SK-N-SH (cell line): Measurements from ENCODE around the gene CBS. TPM values are rescaled to one million over a fixed set of nuclear protein-coding genes. Genes with fewer than 3 reads are reported as not detected.

Experiments used
- CTCF ChIA-PET: fragments of 300-600, 350-600 bp; formaldehyde crosslinking; extraction: SDS; loops from one replicate; lab custom pipeline; 2021; lab: Yijun Ruan, JAX
- POLR2A ChIA-PET: fragments of 350-600 bp; sonication (Branson Sonifier 250); formaldehyde crosslinking; extraction: SDS; loops from one replicate; lab custom pipeline; 2020; ENCODE audit warnings: antibody characterized with exemption, inconsistent platforms; lab: Yijun Ruan, JAX
- DNase-seq: peaks from one replicate; pipeline ENCODE4 v3.0.0; 2012
- H2AFZ ChIP-seq: fragments of 200-600 bp; sonication (generic); 2 replicates; pipeline ENCODE4 v1.8.1; 2016; ENCODE audit warnings: antibody characterized with exemption, mild to moderate bottlenecking, low read depth
- H3F3A ChIP-seq: fragments of 200-600 bp; sonication (generic); replicated peaks from 2 replicates; pipeline ENCODE3; 2016; ENCODE audit warnings: antibody characterized with exemption, mild to moderate bottlenecking; ENCODE audit not compliant: insufficient read depth
- H3K27ac ChIP-seq, 2 experiments: fragments of 200-500 bp in 1 of 2; fragments of 200-600 bp in 1 of 2; sonication (Bioruptor generic) in 1 of 2; sonication (generic), shearing (Covaris generic) in 1 of 2; 2 replicates each; pipeline versions ENCODE4 v1.5.1 to v1.6.1; 2014 to 2016; ENCODE audit warnings: low read depth in 2 of 2, inconsistent platforms in 1 of 2, low read length in 1 of 2, mild to moderate bottlenecking in 1 of 2, mixed read lengths in 1 of 2
- H3K27me3 ChIP-seq: fragments of 200-600 bp; sonication (generic), shearing (Covaris generic); 2 replicates; pipeline ENCODE4 v1.6.1; 2016; ENCODE audit warnings: mixed run types; ENCODE audit not compliant: insufficient read depth
- H3K36me3 ChIP-seq, 2 experiments: fragments of 200-500 bp in 1 of 2; fragments of 200-600 bp in 1 of 2; sonication (Bioruptor generic) in 1 of 2; sonication (generic) in 1 of 2; replicated peaks in 1 of 2; 2 replicates each; pipeline versions ENCODE3 to v1.5.1; 2014 to 2016; ENCODE audit warnings: low read length in 1 of 2, mild to moderate bottlenecking in 1 of 2; ENCODE audit not compliant: insufficient read depth in 2 of 2, control insufficient read depth in 1 of 2
- H3K4me1 ChIP-seq, 2 experiments: fragments of 200-500 bp in 1 of 2; fragments of 200-600 bp in 1 of 2; sonication (Bioruptor generic) in 1 of 2; sonication (generic), shearing (Covaris generic) in 1 of 2; 2 replicates each; pipeline versions ENCODE4 v1.5.1 to v1.6.1; 2014 to 2016; ENCODE audit warnings: low read depth in 1 of 2, low read length in 1 of 2, mixed run types in 1 of 2; ENCODE audit not compliant: insufficient read depth in 2 of 2, control insufficient read depth in 1 of 2
- H3K4me2 ChIP-seq: fragments of 200-600 bp; sonication (generic), shearing (Covaris generic); 2 replicates; pipeline ENCODE4 v1.6.1; 2017; ENCODE audit warnings: mixed run types
- H3K4me3 ChIP-seq, 2 experiments: fragments of 200-500 bp in 1 of 2; fragments of 200-600 bp in 1 of 2; sonication (Bioruptor generic) in 1 of 2; sonication (generic), shearing (Covaris generic) in 1 of 2; 2 replicates each; pipeline versions ENCODE4 v1.5.1 to v1.8.1; 2014 to 2016; ENCODE audit warnings: low read depth in 2 of 2, inconsistent platforms in 1 of 2, low read length in 1 of 2, mild to moderate bottlenecking in 1 of 2, mixed read lengths in 1 of 2, moderate library complexity in 1 of 2
- H3K79me2 ChIP-seq: fragments of 200-600 bp; sonication (generic); 2 replicates; pipeline ENCODE4 v1.8.1; 2017; ENCODE audit warnings: mild to moderate bottlenecking; ENCODE audit not compliant: insufficient read depth
- H3K9ac ChIP-seq: fragments of 200-600 bp; sonication (generic); 2 replicates; pipeline ENCODE4 v1.6.1; 2017; ENCODE audit warnings: mixed run types
- H3K9me2 ChIP-seq: fragments of 200-600 bp; sonication (generic); 2 replicates; pipeline ENCODE4 v1.6.1; 2017; ENCODE audit warnings: mixed run types
- H3K9me3 ChIP-seq: fragments of 200-600 bp; sonication (generic); 2 replicates; pipeline ENCODE4 v1.6.1; 2017; ENCODE audit warnings: mixed run types, mild to moderate bottlenecking, moderate library complexity
- H4K20me1 ChIP-seq: fragments of 200-600 bp; sonication (generic); 2 replicates; pipeline ENCODE4 v1.6.1; 2017; ENCODE audit warnings: mild to moderate bottlenecking, mixed run types; ENCODE audit not compliant: insufficient read depth
- CHD2 ChIP-seq: fragments of 150-350 bp; IDR thresholded peaks from 2 replicates; pipeline ENCODE4 v1.6.1; 2018; ENCODE audit warnings: low read length; ENCODE audit not compliant: partially characterized antibody
- CTCF ChIP-seq: fragments of 200-600 bp; sonication (generic); IDR thresholded peaks from 2 replicates; pipeline ENCODE4 v1.6.1; 2017; ENCODE audit warnings: antibody characterized with exemption, mild to moderate bottlenecking, moderate library complexity
- EP300 ChIP-seq, 2 experiments: IDR thresholded peaks; 2 replicates each; pipeline versions ENCODE4 v1.4.0 to v1.6.1; 2012; ENCODE audit warnings: borderline replicate concordance in 1 of 2, low read depth in 1 of 2, low read length in 1 of 2
- EZH2phosphoT487 ChIP-seq: fragments of 200-600 bp; sonication (generic); IDR thresholded peaks from 2 replicates; pipeline ENCODE4 v1.6.1; 2017; ENCODE audit warnings: low read depth, mixed run types, mild to moderate bottlenecking, antibody characterized with exemption, moderate library complexity, borderline replicate concordance
- FOXJ3 ChIP-seq: sonication (generic); formaldehyde crosslinking; IDR thresholded peaks from 2 replicates; pipeline ENCODE4 v1.5.1; 2020; ENCODE audit warnings: mild to moderate bottlenecking, missing genetic modification reagents
- FOXM1 ChIP-seq: IDR thresholded peaks from 2 replicates; pipeline ENCODE4 v1.4.0; 2012; ENCODE audit warnings: low read depth, mild to moderate bottlenecking
- GABPA ChIP-seq: IDR thresholded peaks from 2 replicates; pipeline ENCODE4 v1.4.0; 2012; ENCODE audit warnings: low read depth, mild to moderate bottlenecking
- JUND ChIP-seq: IDR thresholded peaks from 2 replicates; pipeline ENCODE4 v1.4.0; 2012
- MXI1 ChIP-seq: IDR thresholded peaks from 2 replicates; pipeline ENCODE4 v1.6.1; 2012; ENCODE audit warnings: mild to moderate bottlenecking, low read depth, low read length, improper control_type of control experiment
- NFIC ChIP-seq: IDR thresholded peaks from 2 replicates; pipeline ENCODE4 v1.4.0; 2012; ENCODE audit warnings: borderline replicate concordance
- NRF1 ChIP-seq: IDR thresholded peaks from 2 replicates; pipeline ENCODE4 v1.6.1; 2012; ENCODE audit warnings: low read depth, mild to moderate bottlenecking, low read length
- RFX5 ChIP-seq: IDR thresholded peaks from 2 replicates; pipeline ENCODE4 v1.6.1; 2012; ENCODE audit warnings: mild to moderate bottlenecking, improper control_type of control experiment, low read length
- RXRA ChIP-seq: IDR thresholded peaks from 2 replicates; pipeline ENCODE4 v1.4.0; 2012; ENCODE audit warnings: low read depth, mild to moderate bottlenecking, borderline replicate concordance
- TAF1 ChIP-seq: IDR thresholded peaks from 2 replicates; pipeline ENCODE4 v1.6.1; 2012; ENCODE audit warnings: low read depth, mild to moderate bottlenecking, low read length, moderate library complexity, borderline replicate concordance
- ZBTB33 ChIP-seq: IDR thresholded peaks from 2 replicates; pipeline ENCODE4 v1.4.0; 2012; ENCODE audit warnings: low read depth, borderline replicate concordance
- WGBS: methylation state at CpG from one replicate; pipeline ENCODE4 v1.1.6; 2017; ENCODE audit warnings: low lambda C conversion rate; 5-methylcytosine and 5-hydroxymethylcytosine counted together
- polyA plus RNA-seq, 3 experiments: library from polyadenylated mRNA; depleted of rRNA; stranded (reverse); fragments of >200 nt; gene quantifications; 2 replicates each; pipeline ENCODE4 v1.2.3, GENCODE V29; 2012
- TF ChIP-seq, protein P1 (sequence below): IDR thresholded peaks from 2 replicates; pipeline ENCODE4 v1.6.1; 2012; ENCODE audit warnings: mild to moderate bottlenecking, low read depth, low read length, moderate library complexity
- TF ChIP-seq, protein P2 (sequence below): IDR thresholded peaks from 2 replicates; pipeline ENCODE4 v1.4.0; 2012; ENCODE audit warnings: low read depth, borderline replicate concordance
- TF ChIP-seq, protein P3 (sequence below): IDR thresholded peaks from 2 replicates; pipeline ENCODE4 v1.4.0; 2012; ENCODE audit warnings: low read depth
- TF ChIP-seq, protein P4 (sequence below): fragments of 150-350 bp; IDR thresholded peaks from 2 replicates; pipeline ENCODE4 v1.6.1; 2017; ENCODE audit warnings: antibody characterized with exemption, low read length, low read depth, borderline replicate concordance

The CBS gene
- polyA plus RNA-seq, 1 of the 3 experiments (the other 2 are of a cell fraction) = 15.1 TPM

DNA sequence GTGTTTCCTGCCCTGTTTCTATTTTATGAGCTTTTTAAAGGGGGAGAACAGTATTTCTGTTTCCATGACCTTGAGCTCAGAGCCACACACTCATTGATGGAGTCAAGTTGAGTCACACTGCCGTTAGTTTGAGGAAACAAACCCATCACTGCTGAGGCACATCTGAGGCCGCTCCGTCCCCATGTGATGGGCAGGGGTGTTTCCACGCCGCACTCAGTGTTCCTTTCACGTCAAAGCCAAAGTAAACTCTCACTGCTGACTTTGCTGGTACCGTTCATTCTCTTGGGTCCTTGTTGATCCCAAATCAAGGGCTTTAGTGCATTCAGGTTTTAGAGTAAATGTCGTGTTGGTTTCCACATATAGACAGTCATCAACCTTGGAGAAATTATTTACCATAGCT is 52.5 kb downstream of the CBS start (continued):
- TF ChIP-seq, protein P1, sequence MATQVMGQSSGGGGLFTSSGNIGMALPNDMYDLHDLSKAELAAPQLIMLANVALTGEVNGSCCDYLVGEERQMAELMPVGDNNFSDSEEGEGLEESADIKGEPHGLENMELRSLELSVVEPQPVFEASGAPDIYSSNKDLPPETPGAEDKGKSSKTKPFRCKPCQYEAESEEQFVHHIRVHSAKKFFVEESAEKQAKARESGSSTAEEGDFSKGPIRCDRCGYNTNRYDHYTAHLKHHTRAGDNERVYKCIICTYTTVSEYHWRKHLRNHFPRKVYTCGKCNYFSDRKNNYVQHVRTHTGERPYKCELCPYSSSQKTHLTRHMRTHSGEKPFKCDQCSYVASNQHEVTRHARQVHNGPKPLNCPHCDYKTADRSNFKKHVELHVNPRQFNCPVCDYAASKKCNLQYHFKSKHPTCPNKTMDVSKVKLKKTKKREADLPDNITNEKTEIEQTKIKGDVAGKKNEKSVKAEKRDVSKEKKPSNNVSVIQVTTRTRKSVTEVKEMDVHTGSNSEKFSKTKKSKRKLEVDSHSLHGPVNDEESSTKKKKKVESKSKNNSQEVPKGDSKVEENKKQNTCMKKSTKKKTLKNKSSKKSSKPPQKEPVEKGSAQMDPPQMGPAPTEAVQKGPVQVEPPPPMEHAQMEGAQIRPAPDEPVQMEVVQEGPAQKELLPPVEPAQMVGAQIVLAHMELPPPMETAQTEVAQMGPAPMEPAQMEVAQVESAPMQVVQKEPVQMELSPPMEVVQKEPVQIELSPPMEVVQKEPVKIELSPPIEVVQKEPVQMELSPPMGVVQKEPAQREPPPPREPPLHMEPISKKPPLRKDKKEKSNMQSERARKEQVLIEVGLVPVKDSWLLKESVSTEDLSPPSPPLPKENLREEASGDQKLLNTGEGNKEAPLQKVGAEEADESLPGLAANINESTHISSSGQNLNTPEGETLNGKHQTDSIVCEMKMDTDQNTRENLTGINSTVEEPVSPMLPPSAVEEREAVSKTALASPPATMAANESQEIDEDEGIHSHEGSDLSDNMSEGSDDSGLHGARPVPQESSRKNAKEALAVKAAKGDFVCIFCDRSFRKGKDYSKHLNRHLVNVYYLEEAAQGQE = no peak

GRCh38 chr21:43021756-43022600 is 53.7 kb downstream of the CBS start:
- Histone ChIP-seq H3K9ac (no peak overlapping the region), H3K4me2 (no peak overlapping the region), H3K4me1 (peaks cover 0 to 3% of the 10 kb centered on the region in 2 experiments; a peak in 1 of 4 replicates), H3K9me3 (no peaks in the 10 kb centered on the region), H3K36me3 (peaks cover 11 to 12% of the 10 kb centered on the region in 2 experiments), H3F3A (no peaks in the 10 kb centered on the region), H4K20me1 (no peaks in the 10 kb centered on the region), H2AFZ (no peak overlapping the region), H3K27me3 (no peaks in the 10 kb centered on the region), H3K27ac (no peak overlapping the region), H3K9me2 (no peaks in the 10 kb centered on the region), H3K79me2 (no peaks in the 10 kb centered on the region), H3K4me3 (no peak overlapping the region)
- DNase-seq = no peak
- ChIA-PET CTCF (no interaction called here), POLR2A (no interaction called here)
- 97% methylated on average over 20 of the region's 28 CpGs for WGBS
- TF ChIP-seq CTCF = no peak
- no peak for TF ChIP-seq GABPA
- TF ChIP-seq FOXJ3 (CRISPR knock-in tag) = no peak
- TF ChIP-seq, protein P2, sequence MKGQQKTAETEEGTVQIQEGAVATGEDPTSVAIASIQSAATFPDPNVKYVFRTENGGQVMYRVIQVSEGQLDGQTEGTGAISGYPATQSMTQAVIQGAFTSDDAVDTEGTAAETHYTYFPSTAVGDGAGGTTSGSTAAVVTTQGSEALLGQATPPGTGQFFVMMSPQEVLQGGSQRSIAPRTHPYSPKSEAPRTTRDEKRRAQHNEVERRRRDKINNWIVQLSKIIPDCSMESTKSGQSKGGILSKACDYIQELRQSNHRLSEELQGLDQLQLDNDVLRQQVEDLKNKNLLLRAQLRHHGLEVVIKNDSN = no peak
- TF ChIP-seq MXI1 = no peak
- no peak for TF ChIP-seq JUND
- TF ChIP-seq ZBTB33 = no peak
- TF ChIP-seq NRF1 = no peak
- TF ChIP-seq EZH2phosphoT487 = no peak
- TF ChIP-seq, protein P3, sequence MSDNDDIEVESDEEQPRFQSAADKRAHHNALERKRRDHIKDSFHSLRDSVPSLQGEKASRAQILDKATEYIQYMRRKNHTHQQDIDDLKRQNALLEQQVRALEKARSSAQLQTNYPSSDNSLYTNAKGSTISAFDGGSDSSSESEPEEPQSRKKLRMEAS = no peak
- TF ChIP-seq NFIC = no peak
- TF ChIP-seq RFX5 = no peak
- TF ChIP-seq CHD2 = no peak
- no peak for TF ChIP-seq EP300 (IDR thresholded peaks at IDR 0.05; ENCODE audit: borderline replicate concordance in 1 of 2, low read depth in 1 of 2, low read length in 1 of 2)
- no peak for TF ChIP-seq RXRA
- TF ChIP-seq TAF1 = no peak
- TF ChIP-seq, protein P4, sequence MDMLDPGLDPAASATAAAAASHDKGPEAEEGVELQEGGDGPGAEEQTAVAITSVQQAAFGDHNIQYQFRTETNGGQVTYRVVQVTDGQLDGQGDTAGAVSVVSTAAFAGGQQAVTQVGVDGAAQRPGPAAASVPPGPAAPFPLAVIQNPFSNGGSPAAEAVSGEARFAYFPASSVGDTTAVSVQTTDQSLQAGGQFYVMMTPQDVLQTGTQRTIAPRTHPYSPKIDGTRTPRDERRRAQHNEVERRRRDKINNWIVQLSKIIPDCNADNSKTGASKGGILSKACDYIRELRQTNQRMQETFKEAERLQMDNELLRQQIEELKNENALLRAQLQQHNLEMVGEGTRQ = no peak
- TF ChIP-seq FOXM1 = no peak
